GM18873 (cell line): ENCODE measurements around the gene C6orf47.

ENCODE experiments used
- ATAC-seq: cut with Tn5 transposase; IDR thresholded peaks from one replicate; pipeline ENCODE4 v1.9.1; 2021; ENCODE audit warnings: mild to moderate bottlenecking, moderate library complexity, moderate number of reproducible peaks; ENCODE audit not compliant: unreplicated experiment, low FRiP score

C6orf47 gene

DNA sequence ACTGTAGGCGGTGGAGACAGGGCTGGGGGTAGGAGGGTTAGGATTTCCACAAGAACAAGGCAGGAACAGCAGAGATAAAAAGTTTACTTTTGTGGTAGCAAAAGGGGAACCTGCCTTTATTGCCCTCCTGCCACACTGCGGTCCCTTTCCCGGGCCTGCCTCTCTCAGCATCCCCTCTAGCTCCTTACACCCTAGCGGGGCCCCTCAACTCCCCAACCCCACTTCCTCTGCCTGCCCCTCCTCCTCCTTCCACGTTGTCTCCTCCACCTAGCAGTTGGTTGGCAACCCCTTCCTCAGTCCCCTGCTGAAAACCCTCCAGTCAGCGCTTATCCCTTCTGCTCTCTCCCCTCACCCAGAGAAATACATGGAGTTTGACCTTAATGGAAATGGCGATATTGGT is 44.8 kb downstream of the C6orf47 start:
- no peak for ATAC-seq

DNA sequence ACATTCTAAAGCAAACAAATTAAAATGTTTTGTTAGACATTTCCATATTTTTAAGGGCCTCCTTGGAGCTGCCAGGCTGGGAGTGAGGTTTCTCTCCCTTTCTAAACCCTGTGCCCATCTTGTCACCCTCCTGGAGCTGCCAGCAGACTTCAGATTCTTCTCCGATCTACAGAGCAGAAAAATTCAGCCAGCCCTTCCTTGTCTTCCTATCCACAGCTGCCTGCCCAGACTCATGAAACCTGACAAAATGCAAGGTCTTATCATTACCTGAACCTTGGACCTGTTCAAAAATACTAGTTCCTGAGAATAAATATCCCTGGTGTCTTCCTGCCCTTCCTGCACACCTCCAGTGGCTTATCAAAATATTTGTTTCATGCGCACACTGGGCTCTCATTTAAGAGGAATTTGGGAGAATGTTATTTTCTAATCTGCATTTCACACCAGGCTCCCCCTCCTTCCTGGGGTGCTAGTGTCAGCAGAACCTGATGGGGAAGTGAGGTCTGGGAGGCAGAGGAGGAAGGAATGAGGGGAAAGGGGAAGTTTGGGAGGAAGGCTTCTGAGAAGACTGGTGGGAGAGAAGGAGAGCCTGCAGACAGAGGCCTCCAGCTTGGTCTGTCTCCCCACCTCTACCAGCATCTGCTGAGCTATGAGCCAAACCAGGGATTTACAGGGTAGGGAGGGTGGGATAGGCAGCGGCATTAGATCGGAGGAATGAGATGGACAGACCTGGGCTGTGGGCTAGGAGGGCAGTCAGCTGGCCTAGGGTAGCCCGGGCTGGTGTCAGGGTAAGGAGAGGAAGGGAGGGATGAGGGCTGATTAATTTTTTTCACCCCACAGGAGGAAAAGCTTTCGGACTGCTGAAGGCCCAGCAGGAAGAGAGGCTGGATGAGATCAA is 45.6 kb downstream of the C6orf47 start, which contains the start of gene AIF1:
TSS of gene AIF1 (plus strand) at position 551 of the 895 bp plus-strand sequence. CDS start at position 647, 96 bp downstream.
- no peak for ATAC-seq

DNA sequence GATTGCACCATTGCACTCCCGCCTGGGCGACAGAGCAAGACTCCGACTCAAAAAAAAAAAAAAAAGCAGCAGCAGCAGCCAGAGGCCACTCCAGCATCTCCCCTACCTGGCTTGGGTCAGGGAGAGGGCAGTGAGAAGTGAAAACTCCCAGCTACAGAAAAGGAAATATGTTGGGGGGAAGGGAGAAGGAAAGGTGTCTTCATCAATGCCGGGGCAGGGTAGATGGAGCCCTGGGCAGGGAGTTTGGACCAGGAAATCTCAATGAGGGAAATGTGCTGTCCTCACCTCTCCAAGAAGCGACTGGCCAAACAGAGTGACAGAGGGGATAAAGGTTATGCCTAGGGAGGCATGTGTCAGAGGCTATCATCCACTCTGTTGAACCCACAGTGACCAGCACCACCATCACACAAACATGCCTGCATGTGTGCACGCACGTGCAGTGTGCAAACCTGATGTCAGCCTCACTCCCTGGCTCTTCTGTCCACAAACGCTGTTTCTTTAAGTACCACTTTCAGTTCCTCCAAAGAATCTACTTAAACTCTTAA is 46.4 kb downstream of the C6orf47 start:
- ATAC-seq, result no peak

DNA sequence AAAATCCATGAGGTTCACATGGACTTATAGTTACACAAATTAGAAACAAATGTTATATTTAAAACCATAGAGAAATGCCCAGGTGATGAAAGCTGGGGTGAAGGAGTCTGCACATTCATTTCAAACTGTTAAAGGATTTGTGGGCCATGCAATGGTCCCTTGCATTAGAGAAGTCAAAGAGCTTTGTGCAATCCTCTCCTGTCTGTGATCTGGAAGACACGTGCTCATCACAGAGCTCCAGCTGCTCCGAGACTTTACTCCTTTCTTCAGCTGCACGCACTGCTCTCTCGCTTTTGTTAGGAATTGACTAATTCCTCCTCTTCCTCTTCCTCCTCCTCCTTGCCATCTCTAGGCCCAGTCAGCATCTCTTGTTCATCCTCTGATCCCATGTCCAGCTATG is 49.6 kb downstream of the C6orf47 start:
- no peak for ATAC-seq

DNA sequence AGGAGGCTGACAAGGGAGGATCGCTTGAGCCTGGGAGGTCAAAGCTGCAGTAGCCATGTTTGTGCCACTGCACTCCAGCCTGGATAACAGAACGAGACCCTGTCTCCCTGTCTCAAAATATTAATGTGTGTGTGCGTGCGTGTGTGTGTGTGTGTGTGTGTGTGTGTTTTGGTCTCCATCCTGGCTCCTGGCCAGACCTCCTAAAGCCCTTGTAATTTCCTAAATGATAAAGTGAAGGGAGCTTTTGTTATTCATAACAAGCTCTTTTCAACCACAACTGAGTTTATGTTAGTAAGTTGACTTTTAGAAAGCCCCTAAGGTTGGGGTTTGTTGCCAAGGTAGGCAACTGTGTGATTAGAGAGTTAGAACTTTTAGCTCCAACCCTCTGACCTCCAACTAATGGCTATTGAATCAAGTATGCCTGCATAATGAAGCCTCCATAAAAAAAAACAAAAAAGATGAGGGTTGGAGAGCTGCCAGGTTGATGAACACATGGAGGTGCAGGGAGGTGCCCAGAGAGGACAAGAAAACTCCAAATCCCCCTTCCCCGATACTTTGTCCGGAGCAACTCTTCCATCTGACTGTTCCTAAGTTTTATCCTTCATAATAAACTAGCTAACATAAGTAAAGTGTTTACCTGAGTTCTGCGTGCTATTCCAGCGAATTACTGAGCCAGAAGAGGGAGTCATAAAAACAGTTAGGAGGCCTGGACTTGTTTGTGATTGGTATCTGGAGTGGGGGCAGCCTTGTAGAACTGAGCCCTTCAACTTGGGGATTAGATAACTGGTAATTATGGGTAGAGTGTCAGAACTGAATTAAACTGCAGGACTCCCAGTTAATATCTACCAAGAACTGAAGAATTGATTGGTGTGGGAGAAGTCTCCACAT is 50.8 kb downstream of the C6orf47 start:
- ATAC-seq, result no peak
